ENCODE measurements around the gene ROR2. TPM values are rescaled to one million over a fixed set of nuclear protein-coding genes. Genes with fewer than 3 reads are reported as not detected.

ROR2 gene
- total and polyA plus RNA-seq, 2 donors (not counting 3 experiments of a cell fraction or from before 2014, with no cell fraction given) = not detected

DNA sequence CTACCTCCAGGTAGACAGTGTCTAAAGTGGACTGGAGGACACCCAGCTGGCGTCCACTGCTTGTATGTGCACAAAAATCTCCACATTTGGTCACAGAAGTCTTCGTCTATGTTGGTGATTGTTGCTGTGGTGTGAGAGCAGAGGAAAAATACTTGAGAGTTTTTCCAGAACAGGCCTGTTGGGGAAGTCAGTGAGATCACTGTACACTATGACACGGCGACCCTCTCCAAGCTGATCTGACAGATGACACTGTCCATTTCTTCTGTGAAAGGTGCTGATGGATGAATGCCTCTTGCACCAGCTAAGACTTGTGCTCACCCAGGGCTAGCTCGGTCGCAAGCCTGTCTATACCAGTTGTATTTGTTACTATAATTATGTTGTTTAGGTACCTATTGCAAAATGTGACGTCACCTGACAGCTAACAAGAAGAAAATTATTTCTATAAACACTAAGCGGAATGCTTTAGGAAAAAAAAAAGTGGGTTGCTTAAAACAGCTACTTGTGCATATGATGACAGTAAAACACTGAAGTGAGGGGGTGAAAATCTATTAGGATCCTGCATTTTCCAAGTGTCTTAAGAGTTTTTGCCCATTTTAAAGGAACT is 142.3 kb downstream of the ROR2 start:
- H3K9ac ChIP-seq (replicated peaks; ENCODE audit: extremely low read depth, insufficient read depth, low read length) = no peak overlapping the region
- no peaks in the 10 kb centered on the region for H3K27me3 ChIP-seq (ENCODE audit: control insufficient read depth in 2 of 2, insufficient read depth in 2 of 2, low read length in 2 of 2)
- no peaks in the 10 kb centered on the region for H3K36me3 ChIP-seq (ENCODE audit: control insufficient read depth in 2 of 2, extremely low read depth in 1 of 2, insufficient read depth in 2 of 2, low read length in 2 of 2)
- ChIA-PET POLR2A (no interaction called here), CTCF (no interaction called here)
- no peak for FAIRE-seq
- intact Hi-C loops (cut with micrococcal nuclease) = no loop called here
- H3K4me3 ChIP-seq (replicated peaks in 1 of 3; ENCODE audit: insufficient read depth in 1 of 3, low read depth in 1 of 3, low read length in 3 of 3) = no peak overlapping the region
- no peaks in the 10 kb centered on the region for H3K9me1 ChIP-seq (replicated peaks; ENCODE audit: control insufficient read depth, extremely low read depth, insufficient read depth, low read length)
- H3K27ac ChIP-seq (ENCODE audit: insufficient read depth, low read depth, low read length) = no peak overlapping the region
- DNase-seq (ENCODE audit: low read depth, low spot score) = no peak
- H3K9me3 ChIP-seq (replicated peaks; ENCODE audit: control insufficient read depth, insufficient read depth, low read length) = no peaks in the 10 kb centered on the region
- no peaks in the 10 kb centered on the region for H3K4me1 ChIP-seq (ENCODE audit: control insufficient read depth, extremely low read depth, insufficient read depth, low read length)
- no TSS peak for BruUV-seq (replicated peaks)
- H3K4me2 ChIP-seq (ENCODE audit: insufficient read depth, low read length) = no peak overlapping the region
- no peaks in the 10 kb centered on the region for H4K20me1 ChIP-seq (replicated peaks; ENCODE audit: control insufficient read depth, extremely low read depth, insufficient read depth, low read length)
- no peak for TF ChIP-seq GATA2 (IDR thresholded peaks at IDR 0.05; ENCODE audit: insufficient read depth, insufficient read length, low read depth, low read length)
- no peak for TF ChIP-seq EZH2 (IDR thresholded peaks at IDR 0.05; ENCODE audit: borderline replicate concordance, low read depth, low read length, severe bottlenecking)
- TF ChIP-seq, protein P1, sequence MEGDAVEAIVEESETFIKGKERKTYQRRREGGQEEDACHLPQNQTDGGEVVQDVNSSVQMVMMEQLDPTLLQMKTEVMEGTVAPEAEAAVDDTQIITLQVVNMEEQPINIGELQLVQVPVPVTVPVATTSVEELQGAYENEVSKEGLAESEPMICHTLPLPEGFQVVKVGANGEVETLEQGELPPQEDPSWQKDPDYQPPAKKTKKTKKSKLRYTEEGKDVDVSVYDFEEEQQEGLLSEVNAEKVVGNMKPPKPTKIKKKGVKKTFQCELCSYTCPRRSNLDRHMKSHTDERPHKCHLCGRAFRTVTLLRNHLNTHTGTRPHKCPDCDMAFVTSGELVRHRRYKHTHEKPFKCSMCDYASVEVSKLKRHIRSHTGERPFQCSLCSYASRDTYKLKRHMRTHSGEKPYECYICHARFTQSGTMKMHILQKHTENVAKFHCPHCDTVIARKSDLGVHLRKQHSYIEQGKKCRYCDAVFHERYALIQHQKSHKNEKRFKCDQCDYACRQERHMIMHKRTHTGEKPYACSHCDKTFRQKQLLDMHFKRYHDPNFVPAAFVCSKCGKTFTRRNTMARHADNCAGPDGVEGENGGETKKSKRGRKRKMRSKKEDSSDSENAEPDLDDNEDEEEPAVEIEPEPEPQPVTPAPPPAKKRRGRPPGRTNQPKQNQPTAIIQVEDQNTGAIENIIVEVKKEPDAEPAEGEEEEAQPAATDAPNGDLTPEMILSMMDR (IDR thresholded peaks at IDR 0.05; ENCODE audit: extremely low read depth in 1 of 2, insufficient read depth in 1 of 2, low read depth in 1 of 2, low read length in 2 of 2) = no peak
- TF ChIP-seq JUN (IDR thresholded peaks at IDR 0.05; ENCODE audit: borderline replicate concordance, insufficient read depth, insufficient read length, low read depth) = no peak
- no peak for TF ChIP-seq POLR2A (IDR thresholded peaks at IDR 0.05; ENCODE audit: low read depth, low read length)
- TF ChIP-seq MYC (IDR thresholded peaks at IDR 0.05; ENCODE audit: low read depth, low read length) = no peak
- TF ChIP-seq FOS (IDR thresholded peaks at IDR 0.05; ENCODE audit: borderline replicate concordance, insufficient read depth, low read length) = no peak
- TF ChIP-seq, protein P2, sequence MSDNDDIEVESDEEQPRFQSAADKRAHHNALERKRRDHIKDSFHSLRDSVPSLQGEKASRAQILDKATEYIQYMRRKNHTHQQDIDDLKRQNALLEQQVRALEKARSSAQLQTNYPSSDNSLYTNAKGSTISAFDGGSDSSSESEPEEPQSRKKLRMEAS (IDR thresholded peaks at IDR 0.05; ENCODE audit: insufficient read depth, insufficient read length) = no peak
- TF ChIP-seq POLR2AphosphoS5 (IDR thresholded peaks at IDR 0.05; ENCODE audit: insufficient read depth, low read depth, low read length) = no peak
- dilution Hi-C loops (cut with MboI; ENCODE audit: extremely low pct_ligation_motif_present, low sequenced_read_pairs) = no loop called here
- no peaks in the 10 kb centered on the region for H3K79me2 ChIP-seq (ENCODE audit: control insufficient read depth, insufficient read depth, low read length)
- no peak overlapping the region for H2AFZ ChIP-seq (ENCODE audit: low read depth, low read length)

Data from endothelial cell of umbilical vein (primary cell).